NCI-H748 treated with DMSO at 0.1 percent for 48 hours (cell line): ENCODE results near the gene RECK.

Experiments
- DNase-seq: peaks from one replicate; lab custom pipeline; 2025; lab: John Stamatoyannopoulos, UW

Gene RECK

DNA sequence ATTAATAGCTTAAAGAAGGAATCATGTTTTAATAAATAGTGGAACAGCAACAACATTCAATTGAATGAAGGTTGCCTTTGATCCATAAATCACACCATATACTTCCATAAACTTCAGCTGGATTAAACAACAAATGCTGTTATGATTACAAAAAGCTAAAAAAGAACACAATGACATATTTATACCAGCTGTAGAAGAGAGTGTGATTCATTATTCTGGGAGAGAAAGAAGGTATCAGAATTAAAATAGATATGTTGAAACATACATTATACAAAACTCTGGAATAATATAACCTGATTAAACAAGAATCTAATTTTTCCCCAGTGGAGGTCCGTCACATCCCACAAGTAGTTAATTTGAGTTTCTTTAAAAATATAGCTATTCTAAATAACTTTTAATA is 7.5 kb upstream of the RECK start:
- DNase-seq, result no peak

DNA sequence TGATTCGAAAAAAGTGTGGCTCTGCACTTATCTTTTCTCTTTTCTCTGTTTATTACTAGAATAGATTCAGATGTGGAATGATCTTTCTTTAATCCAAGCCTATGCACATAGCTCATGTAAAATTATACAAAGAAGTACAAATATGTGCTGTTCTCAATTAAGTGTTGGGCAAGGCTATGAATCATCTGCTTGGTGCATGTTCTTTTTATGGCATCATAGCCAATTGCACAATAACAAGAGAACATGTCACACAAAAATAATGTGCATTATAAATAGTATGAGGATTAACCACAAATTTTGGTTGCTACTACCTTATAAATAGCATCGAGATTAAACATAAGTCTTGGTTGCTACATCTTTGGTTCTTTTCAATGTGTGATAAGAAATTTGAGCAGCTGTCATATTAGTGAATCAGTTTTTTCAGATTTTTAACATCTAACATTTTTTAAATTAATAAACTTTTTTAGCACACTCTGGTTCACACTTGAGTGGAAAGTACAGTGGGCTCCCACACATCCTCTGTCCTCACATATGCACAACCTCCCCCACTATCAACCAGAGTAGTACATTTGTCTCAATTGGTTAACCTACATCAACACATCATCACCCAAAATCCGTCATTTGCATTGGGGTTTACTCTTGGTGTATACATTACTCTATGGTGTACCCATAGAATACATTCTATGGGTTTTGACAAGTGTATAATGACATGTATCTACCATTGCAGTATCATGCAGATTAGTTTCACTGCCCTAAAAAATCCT is 6.8 kb upstream of the RECK start:
- DNase-seq, result no peak

DNA sequence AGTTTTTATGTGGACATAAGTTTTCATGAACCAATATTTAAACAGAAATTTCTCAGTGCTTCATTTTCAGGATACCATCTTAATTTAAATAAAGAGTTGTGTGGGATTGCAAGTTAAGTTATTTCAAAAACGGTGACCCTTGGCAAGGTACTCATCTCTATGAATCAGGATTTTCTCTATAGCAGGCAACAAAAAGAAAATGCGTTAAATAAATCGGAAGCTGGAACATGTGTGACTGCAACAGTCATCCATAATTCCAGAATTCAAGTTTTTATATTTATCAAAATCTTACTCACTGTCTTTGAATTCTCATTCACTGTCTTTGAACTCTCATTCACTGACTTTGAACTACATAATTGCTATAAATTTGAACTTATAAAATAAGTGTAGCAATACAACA is 5.8 kb upstream of the RECK start:
- no peak for DNase-seq

DNA sequence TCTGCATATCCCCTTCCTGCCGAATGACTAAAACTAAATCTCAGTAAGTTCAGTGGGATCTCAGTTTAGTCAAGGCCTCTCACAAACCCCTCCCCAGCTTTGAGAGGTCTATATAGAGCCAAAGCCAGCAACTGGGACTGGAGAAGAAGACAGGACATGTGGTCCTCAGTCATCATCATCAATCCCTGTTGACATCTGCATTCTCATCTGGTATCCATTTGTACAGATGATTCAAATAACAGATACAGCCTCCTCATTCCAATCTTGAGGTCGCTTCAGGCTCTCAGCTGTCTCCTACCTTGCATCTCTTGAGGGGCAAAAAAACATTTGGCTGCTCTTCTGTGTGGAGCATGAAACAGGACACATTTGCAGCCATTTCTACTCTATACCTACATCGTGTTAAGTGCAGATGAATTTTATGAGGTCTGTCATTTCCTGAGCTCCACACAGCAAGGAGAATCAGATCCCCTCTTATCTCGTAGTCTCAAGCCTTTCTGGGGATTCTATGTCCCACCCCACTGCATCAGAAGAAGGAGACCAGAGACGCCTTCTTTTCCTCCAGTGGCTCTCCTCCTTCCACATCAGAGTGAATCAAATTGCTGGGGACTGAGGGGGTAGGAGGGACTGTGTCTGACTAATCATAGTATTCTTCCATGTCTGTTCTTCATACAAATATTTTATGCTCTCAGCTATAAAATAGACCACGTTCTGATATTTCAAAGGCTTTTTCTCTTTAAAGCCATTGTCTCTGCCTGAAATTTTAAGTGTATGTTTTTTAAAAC is 4.7 kb upstream of the RECK start:
- DNase-seq, result no peak

DNA sequence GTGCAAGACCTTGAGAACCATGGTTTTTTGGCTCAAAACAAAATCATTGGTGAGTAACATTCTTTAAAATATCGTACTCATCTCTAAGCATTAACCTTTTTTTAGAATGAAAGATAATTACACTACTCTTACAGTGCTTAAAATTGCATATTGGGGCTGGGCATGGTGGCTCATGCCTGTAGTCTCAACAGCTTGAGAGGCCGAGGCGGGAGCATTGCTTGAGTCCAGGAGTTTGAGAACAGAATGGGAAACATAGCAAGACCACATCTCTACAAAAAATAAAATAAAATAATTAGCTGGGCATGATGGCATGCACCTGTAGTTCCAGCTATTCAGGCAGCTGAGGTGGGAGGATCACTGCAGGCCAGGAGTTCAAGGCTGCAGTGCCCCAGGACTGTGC is 2.9 kb upstream of the RECK start:
- no peak for DNase-seq

DNA sequence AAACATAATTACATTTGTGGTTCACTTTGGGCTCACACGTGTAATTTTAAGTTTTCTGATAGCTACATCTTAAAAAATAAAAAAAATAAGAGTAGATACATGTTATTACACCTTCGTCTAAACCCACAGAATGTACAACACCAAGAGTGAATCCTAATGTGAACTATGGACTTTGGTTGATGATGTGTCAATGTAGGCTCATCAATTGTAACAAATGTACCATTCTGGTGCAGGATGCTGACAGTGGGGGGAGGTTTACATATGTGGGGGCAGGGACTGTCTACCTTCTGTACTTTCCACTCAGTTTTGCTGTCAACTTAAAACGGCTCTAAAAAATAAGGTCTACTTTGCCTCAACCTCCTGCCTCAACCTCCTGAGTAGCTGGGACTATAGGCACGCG is 2.5 kb upstream of the RECK start:
- no peak for DNase-seq

DNA sequence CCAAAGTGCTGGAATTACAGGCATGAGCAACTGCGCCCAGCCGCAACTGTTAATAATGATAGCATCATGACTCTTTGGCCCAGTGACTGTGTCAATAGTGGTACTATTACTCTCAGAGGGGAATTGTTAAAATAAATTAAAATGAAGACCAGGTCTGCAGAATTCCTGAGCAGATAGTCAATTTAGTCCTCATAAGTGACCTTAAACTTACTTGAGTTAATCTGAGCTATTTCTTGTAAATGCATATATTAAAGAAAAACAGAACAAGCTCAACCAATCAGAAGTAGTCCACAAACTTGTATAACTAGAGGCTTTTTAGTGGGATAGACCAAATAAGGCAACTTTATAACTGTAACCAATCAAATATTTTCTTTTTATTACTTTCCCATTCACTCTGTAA is 1.7 kb upstream of the RECK start:
- DNase-seq, result no peak

DNA sequence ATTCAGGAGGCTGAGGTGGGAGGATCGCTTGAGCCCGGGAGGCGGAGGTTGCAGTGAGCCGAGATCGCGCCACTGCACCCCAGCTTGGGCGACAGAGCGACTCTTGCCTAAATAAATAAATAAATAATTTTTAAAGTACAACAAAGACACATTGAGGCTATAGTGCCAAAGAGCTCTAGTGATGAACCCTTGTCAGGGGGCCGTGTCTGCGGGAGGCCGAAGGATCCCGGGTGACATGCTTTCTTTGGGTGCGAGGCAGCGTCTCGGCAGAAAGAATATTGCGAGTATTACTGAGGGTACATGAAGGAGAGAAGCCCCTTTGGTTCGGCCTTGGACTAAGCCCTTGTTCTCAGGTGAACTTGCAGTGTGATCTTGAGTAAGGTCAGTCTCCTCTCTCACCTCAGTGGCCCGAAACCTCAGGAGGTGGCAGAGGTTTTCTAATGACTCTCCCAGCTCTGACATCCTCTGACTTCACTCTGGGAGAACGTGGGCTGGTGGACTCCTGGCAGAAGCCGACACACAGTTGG is 397 bp upstream of the RECK start:
- DNase-seq, result no peak

DNA sequence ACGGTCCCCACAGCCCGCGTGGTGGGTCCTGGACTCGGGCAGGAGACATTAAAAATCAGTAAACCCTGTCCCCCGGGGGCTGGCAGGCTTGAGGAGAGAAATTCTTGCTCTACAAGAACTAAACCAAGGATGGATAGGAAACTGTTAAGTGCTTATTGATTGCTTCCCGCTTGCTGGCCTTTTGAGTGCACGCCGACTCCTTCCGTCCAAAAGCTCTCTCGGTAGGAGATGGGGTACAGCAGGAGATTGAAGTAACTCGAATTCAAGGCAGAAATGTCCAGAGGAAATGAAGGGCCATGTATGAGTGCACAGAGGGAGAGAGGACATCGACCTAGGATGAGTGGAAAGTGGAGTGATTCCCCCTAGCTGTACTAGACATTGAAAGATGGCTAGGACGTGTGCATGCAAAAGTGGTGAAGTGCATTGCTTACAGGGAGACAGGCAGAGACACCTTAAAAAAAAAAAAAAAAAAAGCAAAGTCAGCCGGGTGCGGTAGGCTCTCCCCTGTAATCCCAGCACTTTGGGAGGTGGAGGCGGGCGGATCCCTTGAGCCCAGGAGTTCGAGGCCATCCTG is 923 bp downstream of the RECK start:
- no peak for DNase-seq

DNA sequence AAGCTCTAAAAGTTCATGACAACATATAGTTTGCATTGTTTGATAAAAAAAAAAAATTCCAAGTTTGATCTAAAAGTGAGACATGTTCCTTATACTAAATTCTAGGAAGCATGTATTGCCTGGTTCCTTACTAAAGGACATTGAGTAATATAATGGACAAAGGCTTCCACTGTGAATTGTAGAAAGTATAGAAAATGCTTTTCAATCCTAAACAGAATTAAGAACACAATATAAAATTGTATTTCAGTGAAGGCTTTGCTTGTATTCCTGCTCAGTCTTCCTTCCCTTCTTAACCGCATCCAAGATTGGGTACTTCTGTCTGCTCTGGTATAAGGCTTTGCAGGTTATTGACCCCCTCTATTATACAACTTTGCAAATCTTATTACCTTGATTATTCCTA is 2.4 kb downstream of the RECK start:
- DNase-seq, result no peak

DNA sequence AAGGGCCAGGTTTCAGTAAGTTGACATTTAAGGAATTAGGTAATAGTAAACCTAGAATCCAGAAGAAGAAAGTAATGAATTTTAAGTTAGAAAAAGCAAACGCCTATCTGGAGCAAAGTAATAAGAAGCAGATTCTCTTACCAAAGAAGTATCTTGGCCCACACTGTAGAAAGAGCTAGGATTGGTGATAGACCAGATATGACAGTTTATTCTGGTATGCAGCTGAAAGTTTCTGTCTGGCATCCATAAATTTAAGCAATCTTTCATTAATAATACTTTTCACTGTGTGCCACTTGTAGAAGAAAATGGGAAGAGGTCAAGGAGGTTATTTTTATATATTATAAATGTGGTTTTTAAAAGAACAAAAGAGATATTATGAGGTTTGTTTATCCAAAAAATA is 3.0 kb downstream of the RECK start:
- DNase-seq, result no peak

DNA sequence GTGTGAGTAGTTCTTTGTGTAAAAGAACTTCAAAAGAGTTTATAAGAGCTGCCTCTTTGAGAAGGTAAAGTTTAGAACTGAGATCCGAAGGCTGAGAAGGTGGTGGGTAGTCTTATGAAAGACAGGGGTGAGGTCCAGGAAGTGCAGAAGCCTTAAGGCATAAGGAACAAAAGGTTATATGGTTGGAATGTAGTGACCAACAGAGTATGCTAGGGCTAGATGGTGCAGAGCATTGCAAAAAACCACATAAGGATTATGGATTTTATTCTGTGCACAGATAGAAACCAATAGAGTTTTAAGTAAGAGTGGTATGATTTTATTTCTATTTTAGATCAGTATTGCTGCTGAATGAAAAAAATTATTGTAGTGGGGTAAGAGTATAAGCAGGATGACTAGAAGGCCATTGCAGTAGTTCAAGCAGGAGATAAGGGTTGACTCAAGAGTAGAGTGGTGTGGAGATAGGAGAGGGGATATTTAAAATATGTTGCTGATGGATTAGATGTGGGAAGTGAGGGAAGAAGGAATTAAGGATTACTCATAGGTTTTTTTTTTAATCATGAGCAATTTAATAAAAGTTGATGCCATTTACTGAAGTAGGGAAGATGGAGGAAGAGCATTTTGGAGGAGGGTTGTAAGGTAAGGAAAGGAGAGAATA is 3.7 kb downstream of the RECK start:
- no peak for DNase-seq

DNA sequence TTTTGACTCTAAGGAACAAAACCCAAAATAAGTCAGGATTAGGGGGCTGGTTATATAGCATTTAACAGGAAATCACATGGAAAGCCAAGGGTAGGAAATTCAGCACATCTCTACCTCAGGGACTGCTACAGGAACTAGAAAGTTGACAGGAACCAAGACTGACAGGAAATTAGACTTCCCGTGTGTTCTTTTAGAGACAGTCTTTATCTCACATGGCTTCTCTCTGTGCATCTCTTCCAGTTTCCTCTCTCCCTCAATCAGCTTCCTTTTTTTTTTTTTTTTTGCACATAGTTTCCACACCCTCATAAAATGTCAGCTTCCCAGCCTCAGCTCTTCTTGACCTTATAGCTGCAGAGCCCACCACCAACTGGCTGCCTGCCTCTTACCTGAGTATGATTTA is 4.8 kb downstream of the RECK start:
- no peak for DNase-seq

DNA sequence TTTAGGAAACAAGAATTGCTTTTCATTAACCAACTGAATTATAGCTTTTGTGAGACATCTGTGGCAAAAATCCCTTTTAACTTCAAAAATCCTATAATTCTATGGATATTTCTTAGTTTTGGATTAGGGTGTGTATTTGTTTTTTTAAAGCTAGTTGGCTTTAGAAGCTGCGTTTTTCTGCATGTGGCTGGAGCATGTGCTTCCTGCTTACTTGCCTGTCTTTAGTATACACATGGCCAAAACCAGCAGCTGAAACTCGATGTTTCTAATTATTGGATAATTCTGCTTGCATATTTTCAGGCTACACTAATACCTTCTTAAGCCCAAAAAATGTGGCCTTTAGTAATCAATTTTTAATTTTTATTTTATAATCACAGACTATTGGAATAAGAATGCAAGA is 8.9 kb downstream of the RECK start:
- DNase-seq, result no peak

DNA sequence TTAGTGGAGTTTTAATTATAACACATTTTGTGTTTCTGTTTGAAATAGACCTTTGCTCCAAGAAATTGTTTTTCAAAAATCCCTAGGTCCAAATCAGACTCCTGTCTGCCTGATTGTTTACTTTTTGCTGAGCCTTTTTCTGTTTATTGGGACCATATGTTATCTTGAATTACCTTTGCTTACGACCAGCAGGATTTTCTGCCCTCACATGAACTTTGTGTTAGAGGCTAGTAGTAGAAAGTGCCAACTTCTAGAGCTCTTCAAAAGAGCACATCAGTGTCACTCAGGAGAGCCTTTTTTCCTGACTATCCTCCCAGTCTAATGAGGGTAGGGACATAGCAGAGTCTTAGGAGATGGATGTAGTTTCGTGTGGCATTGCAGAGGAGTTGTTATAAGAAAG is 10.2 kb downstream of the RECK start:
- no peak for DNase-seq

DNA sequence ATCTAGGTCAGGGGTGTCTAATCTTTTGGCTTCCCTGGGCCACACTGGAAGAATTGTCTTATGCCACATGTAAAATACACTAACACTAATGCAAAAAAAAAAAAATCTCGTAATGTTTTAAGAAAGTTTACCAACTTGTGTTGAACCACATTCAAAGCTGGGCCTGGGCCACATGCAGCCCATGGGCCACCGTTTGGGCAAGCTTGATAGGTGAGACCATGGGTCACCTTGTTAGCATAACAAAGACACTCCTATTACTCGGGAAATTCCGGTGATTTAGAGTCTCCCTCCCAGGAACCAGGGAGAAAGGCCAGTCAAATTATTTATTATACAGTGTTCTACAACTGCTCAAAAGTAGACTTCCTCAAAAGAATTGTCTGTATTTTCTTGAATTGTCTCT is 12.7 kb downstream of the RECK start:
- no peak for DNase-seq

DNA sequence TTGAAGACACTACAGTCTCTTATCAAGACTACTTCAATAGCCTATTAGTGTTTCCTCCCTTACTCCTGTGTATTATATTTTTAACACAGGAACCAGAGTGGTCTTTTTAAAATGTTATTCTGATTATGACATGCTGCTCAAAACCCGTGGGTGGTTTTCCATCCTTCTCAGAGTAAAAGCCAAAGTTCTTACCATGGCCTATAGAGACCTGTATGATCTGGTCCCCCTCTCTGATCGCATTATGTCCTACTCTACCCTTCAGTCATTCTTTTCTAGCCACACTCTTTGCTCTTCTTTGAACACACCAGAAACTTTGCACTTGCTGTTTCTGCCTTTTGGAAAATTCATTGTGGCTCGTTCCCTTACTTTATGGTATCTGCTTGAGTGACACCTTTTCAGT is 13.8 kb downstream of the RECK start:
- DNase-seq, result no peak

DNA sequence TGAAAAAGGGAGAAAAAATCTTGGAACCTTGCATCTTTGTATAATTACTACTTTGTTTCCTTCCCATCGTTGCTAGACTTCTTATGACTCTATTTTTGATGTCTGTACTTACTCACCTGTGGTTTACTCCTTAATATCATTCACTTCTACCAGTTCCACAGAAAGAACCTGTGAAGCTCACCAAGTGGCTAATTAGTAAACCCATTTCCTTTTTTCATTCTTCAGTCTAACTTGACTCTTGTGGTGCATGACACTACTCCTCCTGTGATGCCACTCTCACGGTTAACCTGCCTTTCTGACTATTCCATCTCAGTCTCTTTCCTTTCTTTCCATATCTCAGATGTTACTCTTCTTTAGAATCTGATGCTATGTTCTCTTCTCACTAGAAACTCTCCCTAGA is 14.6 kb downstream of the RECK start:
- no peak for DNase-seq

DNA sequence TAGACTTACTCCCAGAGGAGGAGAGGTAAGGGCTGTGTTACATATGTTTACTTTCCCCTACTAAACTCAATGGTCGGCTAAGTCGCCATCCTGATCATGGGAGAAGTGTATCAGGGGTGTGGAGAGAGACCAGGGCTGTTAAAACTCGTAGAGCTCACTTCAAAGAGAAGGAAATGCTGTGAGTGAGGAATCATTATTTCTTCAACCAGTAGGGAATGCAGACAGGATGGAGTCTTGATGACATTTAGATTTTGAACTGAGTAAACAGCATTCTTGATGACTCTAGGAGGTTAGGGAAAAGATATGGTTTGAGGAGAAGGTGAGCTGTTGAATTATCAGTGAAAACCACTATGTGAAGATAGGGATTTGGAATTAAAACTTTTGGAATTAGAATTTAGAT is 17.3 kb downstream of the RECK start:
- DNase-seq, result no peak

DNA sequence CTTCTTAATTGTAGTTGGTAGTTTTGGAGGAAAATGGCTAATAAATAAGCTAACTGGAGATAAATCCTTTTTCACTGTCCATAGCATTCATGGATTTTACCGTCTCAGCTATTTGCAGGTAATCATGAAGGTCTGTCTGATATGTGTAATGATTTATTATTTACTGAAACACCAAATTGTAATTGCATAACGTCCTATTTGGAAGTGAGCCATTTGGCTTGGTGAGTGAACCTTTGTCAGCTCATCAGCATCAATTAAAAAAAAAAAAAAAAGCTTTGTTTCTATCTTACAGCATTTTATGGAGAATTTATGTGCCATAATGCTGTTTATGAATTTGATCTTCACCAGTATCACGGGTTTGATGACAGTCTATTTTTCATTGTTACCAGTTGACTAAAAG is 20.2 kb downstream of the RECK start:
- no peak for DNase-seq

DNA sequence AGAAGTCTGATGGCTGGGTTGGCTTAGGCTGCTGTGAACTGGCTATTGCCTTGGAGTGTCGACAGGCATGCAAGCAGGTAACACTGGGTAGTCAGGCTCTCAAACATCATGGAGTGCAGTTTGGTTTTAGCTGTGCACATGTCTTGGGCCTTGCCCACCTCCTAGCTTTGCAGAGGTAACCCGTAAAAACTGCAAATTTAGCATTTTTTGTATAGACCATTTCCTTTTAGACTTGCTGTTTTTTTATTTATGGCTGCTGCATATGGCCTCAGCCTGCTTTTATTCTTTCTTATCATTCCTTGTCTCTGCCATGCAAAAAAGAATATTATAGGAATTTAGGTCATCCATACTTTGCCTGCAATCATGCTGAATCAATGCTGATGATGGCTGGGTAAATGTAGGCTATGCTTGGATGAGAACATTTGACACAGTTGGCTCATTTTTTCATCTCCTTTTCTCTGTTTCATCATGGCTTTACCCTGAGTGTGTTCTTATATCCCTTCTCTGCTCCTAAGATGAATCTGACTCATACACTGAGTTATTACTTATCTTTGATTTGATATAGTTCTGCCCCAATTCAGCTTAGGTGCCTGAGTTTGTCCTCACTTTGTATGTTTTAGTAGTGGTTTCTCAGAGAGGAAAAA is 27.2 kb downstream of the RECK start:
- no peak for DNase-seq

DNA sequence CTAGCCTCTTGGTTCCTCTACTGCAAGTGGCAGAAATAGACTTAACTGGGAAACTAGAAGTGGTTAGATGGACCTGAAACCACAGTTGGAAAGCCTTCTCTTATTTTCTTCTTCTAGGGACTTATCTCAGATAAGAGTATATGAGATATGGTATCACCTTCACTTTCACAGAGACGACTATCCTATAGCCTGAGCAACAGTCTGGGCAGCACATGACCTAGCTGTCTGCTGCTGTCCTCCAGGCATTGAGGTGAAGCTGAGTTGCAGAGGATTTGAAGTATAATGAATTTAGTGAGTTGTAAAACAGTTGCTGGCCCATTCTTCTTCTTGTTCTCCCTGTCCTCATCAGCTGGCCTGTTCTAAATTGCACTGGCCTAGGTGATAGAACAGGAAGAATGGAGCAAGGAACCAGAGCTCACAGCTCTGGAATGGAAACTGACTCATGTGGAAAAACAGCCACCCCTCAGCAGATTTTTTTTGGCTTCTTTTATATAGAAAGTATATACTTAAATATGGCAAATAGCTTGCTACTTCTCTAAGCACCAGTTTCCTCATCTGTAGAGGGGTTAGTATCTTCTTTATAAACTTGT is 27.8 kb downstream of the RECK start:
- no peak for DNase-seq
